ENCODE data around the gene CLDN10.

The CLDN10 gene

GRCh38 chr13:95524264-95524901, 28.1 kb upstream of the CLDN10 start:
- ATAC-seq (ENCODE audit: low read depth) (peak; percentile 78), DNase-seq (ENCODE audit: low spot score) (no peak)
- Histone ChIP-seq H3K36me3 (ENCODE audit: low read depth) (no peaks in the 10 kb centered on the region), H3K4me3 (ENCODE audit: severe bottlenecking) (no peak overlapping the region), H3K27ac (ENCODE audit: poor library complexity, severe bottlenecking) (peak overlapping the region; percentile 35), H3K9me3 (ENCODE audit: severe bottlenecking) (no peaks in the 10 kb centered on the region), H3K27me3 (ENCODE audit: insufficient read depth, poor library complexity, severe bottlenecking) (no peaks in the 10 kb centered on the region), H3K4me1 (ENCODE audit: insufficient read depth, poor library complexity, severe bottlenecking) (peaks cover 18% of the 10 kb centered on the region)
- no peak for TF ChIP-seq CTCF (IDR thresholded peaks at IDR 0.05; ENCODE audit: poor library complexity, severe bottlenecking)

- DNase-seq (ENCODE audit: low spot score) (no peak), ATAC-seq (ENCODE audit: low read depth) (no peak)
Measured at GRCh38 chr13:95527955-95528354, 24.6 kb upstream of the CLDN10 start.

DNA sequence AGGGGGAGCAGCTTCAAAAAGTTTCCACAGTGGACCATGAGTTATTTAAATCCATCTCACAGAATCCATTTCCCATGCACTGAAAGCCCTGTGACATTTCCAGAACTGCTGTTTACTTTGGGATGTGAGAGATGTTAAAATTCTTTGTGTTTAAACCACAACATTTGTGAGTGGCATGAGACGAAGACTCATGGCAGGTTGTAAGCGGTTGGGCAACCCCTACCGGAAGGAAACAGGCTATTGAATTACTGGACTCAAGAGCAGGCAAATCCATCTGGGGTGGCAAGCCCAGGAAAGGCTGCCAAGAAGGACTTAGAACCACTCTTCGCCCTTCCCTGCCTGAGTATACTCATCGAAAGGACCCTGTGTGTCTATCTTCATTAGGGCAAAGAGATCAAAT, 22.3 kb upstream of the CLDN10 start:
- DNase-seq (ENCODE audit: low spot score) = no peak
- no peak overlapping the region for H3K4me3 ChIP-seq (ENCODE audit: severe bottlenecking)

More at GRCh38 chr13:95527955-95528354, 24.6 kb upstream of the CLDN10 start:
- Histone ChIP-seq H3K27me3 (ENCODE audit: insufficient read depth, poor library complexity, severe bottlenecking) (no peaks in the 10 kb centered on the region), H3K4me1 (ENCODE audit: insufficient read depth, poor library complexity, severe bottlenecking) (peaks cover 29% of the 10 kb centered on the region), H3K27ac (ENCODE audit: poor library complexity, severe bottlenecking) (no peak overlapping the region), H3K36me3 (ENCODE audit: low read depth) (no peaks in the 10 kb centered on the region), H3K9me3 (ENCODE audit: severe bottlenecking) (no peaks in the 10 kb centered on the region), H3K4me3 (ENCODE audit: severe bottlenecking) (no peak overlapping the region)
- TF ChIP-seq CTCF (IDR thresholded peaks at IDR 0.05; ENCODE audit: poor library complexity, severe bottlenecking) = no peak

DNA sequence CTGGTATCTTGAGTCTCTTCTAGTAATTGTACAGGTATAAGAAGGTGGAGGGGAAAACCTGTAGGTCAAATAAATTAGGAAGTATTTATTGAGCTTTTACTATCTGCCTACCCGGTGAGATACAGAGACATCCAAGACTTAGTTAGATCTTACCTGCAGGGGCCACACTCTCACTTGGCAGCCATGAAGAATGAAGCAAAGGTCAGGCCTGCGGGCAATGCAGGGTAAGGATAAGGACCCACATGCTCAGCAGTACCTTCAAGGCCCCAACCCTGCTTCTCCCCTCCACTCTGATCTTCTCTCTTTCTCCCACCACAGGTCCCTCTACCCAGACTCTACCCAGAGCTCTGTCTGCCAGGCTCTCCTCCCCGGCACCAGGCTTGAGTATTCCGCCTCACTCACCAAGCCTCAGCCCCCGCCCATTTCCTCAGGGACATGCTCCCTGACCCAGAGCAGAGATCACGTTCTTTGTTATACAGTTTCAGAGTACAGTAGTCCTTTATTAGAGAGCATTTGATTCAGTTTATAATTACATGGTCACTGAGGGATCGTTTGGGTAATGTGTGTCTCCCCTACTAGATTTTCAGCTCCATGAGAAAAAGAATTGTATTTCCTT, 18.9 kb upstream of the CLDN10 start:
- no peak for TF ChIP-seq CTCF (IDR thresholded peaks at IDR 0.05; ENCODE audit: poor library complexity, severe bottlenecking)
- Histone ChIP-seq H3K36me3 (ENCODE audit: low read depth) (no peaks in the 10 kb centered on the region), H3K27me3 (ENCODE audit: insufficient read depth, poor library complexity, severe bottlenecking) (no peaks in the 10 kb centered on the region), H3K4me3 (ENCODE audit: severe bottlenecking) (no peak overlapping the region), H3K9me3 (ENCODE audit: severe bottlenecking) (no peaks in the 10 kb centered on the region), H3K4me1 (ENCODE audit: insufficient read depth, poor library complexity, severe bottlenecking) (peaks cover 26% of the 10 kb centered on the region), H3K27ac (ENCODE audit: poor library complexity, severe bottlenecking) (no peak overlapping the region)
- ATAC-seq (ENCODE audit: low read depth) (no peak), DNase-seq (ENCODE audit: low spot score) (no peak)

More for the DNA sequence above, 22.3 kb upstream of the CLDN10 start:
- peaks cover 15% of the 10 kb centered on the region for H3K4me1 ChIP-seq (ENCODE audit: insufficient read depth, poor library complexity, severe bottlenecking)
- H3K27me3 ChIP-seq (ENCODE audit: insufficient read depth, poor library complexity, severe bottlenecking) = no peaks in the 10 kb centered on the region
- H3K36me3 ChIP-seq (ENCODE audit: low read depth) = no peaks in the 10 kb centered on the region
- H3K9me3 ChIP-seq (ENCODE audit: severe bottlenecking) = no peaks in the 10 kb centered on the region
- peak; percentile 92 for ATAC-seq (ENCODE audit: low read depth)
- no peak overlapping the region for H3K27ac ChIP-seq (ENCODE audit: poor library complexity, severe bottlenecking)
- TF ChIP-seq CTCF (IDR thresholded peaks at IDR 0.05; ENCODE audit: poor library complexity, severe bottlenecking) = no peak

DNA sequence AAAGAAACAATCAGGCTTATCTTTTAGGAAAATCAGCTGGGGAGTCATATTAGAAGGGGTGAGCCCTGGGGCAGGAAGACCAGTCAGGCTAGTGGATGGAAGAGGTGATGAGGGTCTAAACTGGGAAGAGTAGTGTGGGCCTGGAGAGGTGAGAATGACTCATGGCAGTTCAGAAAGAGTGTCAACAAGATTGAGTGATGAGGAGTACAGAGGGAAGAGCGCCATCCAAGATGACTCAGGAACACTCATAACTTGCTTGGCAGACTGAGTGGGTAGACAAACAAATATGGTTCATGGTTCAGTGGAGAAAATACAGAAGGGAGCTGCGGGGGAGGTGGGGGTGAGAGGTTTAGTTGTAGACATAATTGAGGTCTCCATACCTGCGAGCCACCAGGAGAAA, 17.3 kb upstream of the CLDN10 start:
- Histone ChIP-seq H3K4me3 (ENCODE audit: severe bottlenecking) (no peak overlapping the region), H3K4me1 (ENCODE audit: insufficient read depth, poor library complexity, severe bottlenecking) (peaks cover 19% of the 10 kb centered on the region), H3K36me3 (ENCODE audit: low read depth) (no peaks in the 10 kb centered on the region)

More for the DNA sequence above, 17.3 kb upstream of the CLDN10 start:
- Histone ChIP-seq H3K27ac (ENCODE audit: poor library complexity, severe bottlenecking) (no peak overlapping the region), H3K9me3 (ENCODE audit: severe bottlenecking) (no peaks in the 10 kb centered on the region), H3K27me3 (ENCODE audit: insufficient read depth, poor library complexity, severe bottlenecking) (no peaks in the 10 kb centered on the region)
- no peak for TF ChIP-seq CTCF (IDR thresholded peaks at IDR 0.05; ENCODE audit: poor library complexity, severe bottlenecking)
- ATAC-seq (ENCODE audit: low read depth) (peak; percentile 98), DNase-seq (ENCODE audit: low spot score) (peak; percentile 63)

All from RWPE2 (cell line).